Measurements from ENCODE around the gene PAMR1.
"Not testable (repeated sequence)": the region's sequence is repeated elsewhere in the genome, so short reads cannot be mapped to it uniquely, and the experiment has no call there.

PAMR1 gene

GRCh38 chr11:35543481-35543880 lies 18.1 kb upstream of the PAMR1 start:
- no peak for DNase-seq (ENCODE audit: low read depth)

DNA sequence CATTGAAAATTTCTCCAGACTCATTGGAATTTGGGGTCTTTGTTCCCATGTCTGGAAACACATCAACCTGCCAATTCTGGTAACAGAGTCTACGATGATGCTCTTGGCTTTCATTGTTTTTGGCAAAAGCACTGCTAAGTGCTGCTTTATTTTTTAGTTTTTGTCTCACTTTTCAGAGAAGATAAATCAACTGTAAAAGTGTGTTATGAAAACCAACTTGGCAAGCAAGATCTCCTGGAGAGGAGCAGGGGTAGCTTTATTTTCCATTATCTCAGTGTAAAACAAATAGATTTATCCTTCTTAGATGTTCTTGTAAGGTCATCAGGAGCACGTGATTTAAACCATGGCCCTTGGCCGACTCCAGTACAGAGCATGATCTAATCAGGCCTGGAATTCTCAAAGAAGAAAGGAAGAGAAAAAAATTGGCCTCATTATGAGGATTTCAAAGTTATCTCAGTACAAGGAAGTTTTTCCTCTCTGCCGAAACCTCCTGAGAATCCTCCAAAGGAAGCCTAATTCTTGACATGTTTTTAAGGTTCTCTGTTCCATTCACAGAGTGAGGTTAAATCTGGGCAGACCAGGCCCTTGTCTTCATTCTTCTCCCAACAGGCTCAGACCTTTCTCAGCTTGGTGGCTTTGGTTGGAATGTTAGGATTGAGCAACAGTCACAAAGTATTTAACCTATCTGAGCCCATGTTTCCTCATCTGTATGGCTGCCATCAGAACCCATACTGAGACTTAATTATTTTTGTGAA lies 16.4 kb upstream of the PAMR1 start:
- no peak for DNase-seq (ENCODE audit: low read depth)

DNA sequence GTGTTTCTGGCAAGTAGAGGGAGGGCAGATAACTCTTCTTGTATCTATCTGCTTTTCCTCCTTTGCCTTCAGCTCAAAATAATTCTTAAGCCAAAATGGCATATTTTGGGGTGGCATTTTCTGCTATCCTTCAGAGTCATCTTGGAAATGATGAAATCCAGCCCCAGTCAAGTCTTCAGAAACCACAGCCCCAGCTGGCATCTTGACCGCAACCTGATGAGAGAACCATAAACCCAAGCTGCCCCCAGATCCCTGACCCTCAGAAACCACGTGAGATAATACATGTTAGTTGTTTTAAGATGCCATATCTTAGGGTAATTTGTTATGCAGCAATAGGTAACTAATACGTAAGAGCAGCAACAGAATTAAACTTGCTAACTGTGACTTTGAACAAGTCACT lies 15.1 kb upstream of the PAMR1 start:
- DNase-seq (ENCODE audit: low read depth): no peak

DNA sequence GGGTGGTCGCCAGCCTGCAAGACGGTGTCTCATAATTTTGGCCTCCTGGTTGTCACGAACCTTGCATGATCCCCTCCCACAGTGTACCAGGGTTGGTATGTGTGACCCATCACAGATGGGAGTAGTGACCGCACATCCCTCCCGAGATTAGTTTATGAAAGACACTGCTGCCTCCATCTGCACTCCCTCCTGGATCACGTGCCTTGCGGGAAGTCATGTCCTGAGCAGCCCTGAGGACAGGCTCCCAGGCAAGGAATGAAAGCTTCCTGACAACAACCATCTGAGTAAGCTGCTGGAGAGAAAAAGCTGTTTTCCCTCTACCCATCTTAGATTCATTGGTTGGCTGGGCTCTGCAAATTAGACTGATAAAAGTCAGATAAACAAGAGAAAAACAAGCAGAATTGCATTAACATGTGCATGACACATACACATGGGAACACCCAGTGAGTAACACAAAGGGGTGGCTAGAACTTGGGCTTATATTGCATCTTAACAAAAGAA lies 14.4 kb upstream of the PAMR1 start:
- DNase-seq (ENCODE audit: low read depth): no peak

- DNase-seq (ENCODE audit: low read depth): no peak
Measured at GRCh38 chr11:35539256-35539655, 13.8 kb upstream of the PAMR1 start.

GRCh38 chr11:35536470-35536869 lies 11.1 kb upstream of the PAMR1 start:
- no peak for DNase-seq (ENCODE audit: low read depth)

GRCh38 chr11:35531246-35531645 lies 5.8 kb upstream of the PAMR1 start:
- no peak for DNase-seq (ENCODE audit: low read depth)

GRCh38 chr11:35529971-35530495 lies 4.6 kb upstream of the PAMR1 start:
- DNase-seq (ENCODE audit: low read depth): no peak

DNA sequence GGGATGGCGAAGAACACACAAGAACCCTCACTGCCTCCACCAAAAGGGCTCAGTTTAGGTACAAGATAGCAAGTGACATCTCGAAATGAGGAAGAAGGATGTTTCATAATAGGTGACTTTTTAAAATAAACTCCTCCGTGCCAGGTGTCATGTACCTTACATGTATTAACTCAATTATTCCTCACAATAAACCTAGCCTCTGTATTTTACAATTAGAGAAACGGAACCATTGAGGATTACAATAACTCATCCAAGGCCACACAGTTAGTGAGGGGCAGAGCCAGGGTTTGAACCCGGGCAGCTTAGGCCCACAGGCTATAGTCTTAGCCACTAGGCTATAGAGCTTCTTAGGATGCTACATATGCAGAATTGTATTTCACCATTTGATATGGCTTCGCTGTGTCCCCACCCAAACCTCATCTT lies 965 bp upstream of the PAMR1 start:
- no peak for DNase-seq (ENCODE audit: low read depth)

GRCh38 chr11:35524780-35525179 lies 636 bp downstream of the PAMR1 start:
- DNase-seq (ENCODE audit: low read depth): no peak

DNA sequence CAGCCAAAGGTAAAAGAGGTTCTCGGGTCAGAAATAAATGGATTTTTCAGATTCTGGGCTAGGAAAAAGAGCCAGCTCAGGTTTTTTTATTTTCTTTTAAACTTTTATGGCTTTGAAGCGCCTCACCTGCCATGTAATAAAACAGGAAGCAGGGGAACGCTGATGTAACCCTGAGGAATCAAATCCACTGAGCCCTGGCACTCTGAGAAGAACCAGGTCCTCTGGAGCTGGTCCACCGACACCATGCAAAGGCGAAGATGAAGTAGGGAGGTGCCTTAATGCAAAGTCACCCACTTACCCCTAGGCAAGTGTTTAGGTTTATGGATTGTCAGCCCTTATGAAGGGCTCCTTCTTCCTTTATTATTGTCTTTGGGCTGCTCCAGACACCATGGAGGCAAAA lies 1.6 kb downstream of the PAMR1 start:
- DNase-seq (ENCODE audit: low read depth): no peak

DNA sequence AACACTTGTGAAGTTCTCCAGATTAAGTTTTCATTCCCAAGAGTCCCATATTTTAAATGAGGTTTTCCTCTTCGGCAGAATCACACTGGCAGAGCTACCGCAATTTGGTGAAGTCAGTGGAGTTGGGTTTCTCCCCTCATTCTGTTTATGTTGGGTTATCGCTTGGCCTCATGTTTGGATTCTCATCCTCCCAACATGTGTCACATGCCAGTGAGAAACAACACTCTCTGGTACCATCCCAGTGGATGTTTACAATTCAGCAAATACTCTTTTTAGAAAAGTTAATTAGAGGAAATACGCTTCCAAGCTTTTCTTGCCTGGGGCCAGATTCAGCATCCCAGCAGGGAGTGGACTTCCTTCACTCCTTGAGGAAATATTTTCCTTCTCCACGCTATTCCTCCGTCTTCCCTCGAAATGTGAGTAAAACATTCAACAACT lies 2.1 kb downstream of the PAMR1 start:
- DNase-seq (ENCODE audit: low read depth): no peak

DNA sequence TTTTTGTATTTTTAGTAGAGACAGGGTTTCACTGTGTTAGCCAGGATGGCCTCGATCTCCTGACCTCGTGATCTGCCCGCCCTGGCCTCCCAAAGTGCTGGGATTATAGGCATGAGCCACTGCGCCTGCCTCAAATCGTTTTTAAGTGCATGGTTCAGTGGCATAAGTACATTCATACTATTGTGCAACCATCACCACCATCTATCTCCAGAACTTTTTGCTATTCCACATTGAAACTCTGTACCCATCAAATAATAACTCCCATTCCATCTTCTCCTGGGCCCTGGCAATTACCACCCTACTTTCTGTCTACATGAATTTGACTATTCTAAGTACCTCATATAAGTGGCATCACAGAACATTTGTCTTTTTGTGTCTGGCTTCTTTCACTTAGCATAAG lies 3.3 kb downstream of the PAMR1 start:
- DNase-seq (ENCODE audit: low read depth): not testable (repeated sequence)

GRCh38 chr11:35520376-35520775 lies 5.0 kb downstream of the PAMR1 start:
- no peak for DNase-seq (ENCODE audit: low read depth)

- no peak for DNase-seq (ENCODE audit: low read depth)
Measured at GRCh38 chr11:35518766-35519165, 6.7 kb downstream of the PAMR1 start.

- no peak for DNase-seq (ENCODE audit: low read depth)
Measured at GRCh38 chr11:35517481-35517880, 7.9 kb downstream of the PAMR1 start.

DNA sequence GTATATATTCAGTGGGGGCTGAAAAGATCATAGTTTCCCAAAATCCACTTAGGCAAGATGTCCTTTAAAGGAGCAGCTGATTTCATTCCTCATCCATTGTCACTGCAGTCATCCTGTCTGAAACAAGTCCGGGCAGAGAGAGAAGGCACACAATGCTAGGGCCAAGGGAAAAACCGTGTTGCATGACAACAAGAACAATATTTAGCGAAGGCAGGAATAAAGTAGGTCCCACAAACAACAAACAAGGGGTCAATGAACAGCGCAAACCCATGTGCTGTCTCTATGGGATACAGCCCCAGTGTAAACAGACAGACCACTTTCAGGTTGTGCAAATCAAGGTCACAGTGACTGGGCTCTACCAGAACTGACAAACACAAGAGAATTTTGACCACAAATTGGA lies 9.0 kb downstream of the PAMR1 start:
- no peak for DNase-seq (ENCODE audit: low read depth)

GRCh38 chr11:35515224-35515623 lies 10.2 kb downstream of the PAMR1 start:
- DNase-seq (ENCODE audit: low read depth): no peak

- DNase-seq (ENCODE audit: low read depth): no peak
Measured at GRCh38 chr11:35514481-35514880, 10.9 kb downstream of the PAMR1 start.

GRCh38 chr11:35511666-35512065 lies 13.8 kb downstream of the PAMR1 start:
- DNase-seq (ENCODE audit: low read depth): no peak

GRCh38 chr11:35507688-35508087 lies 17.7 kb downstream of the PAMR1 start:
- no peak for DNase-seq (ENCODE audit: low read depth)

GRCh38 chr11:35501776-35502175 lies 23.6 kb downstream of the PAMR1 start:
- no peak for DNase-seq (ENCODE audit: low read depth)

- no peak for DNase-seq (ENCODE audit: low read depth)
Measured at GRCh38 chr11:35500744-35501143, 24.7 kb downstream of the PAMR1 start.

DNA sequence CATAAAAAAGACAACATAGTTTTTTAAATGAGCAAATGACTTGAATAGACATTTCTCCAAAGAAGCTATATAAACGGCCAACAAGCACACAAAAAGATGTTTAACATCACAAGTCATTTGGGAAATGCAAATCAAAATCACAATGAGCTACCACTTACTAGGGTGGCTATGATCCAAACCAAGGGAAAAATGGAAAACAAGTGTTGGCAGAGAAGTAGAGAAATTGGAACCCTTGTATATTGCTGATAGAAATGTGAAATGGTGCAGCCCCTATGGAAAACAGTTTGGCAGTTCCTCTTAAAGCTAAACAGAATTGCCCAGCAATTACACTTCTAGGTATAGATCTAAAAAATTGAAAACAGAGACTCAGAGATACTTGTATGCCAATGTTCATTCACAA lies 29.0 kb downstream of the PAMR1 start:
- no peak for DNase-seq (ENCODE audit: low read depth)

Measured in activated T-cell treated with anti-CD3 and anti-CD28 coated beads for 48 hours (primary cell).